ENCODE measurements around the gene PGK1. TPM values are rescaled to one million over a fixed set of nuclear protein-coding genes. Genes with fewer than 3 reads are reported as not detected.
A peak's percentile ranks its signal among the peaks of the same experiment; 100 is the strongest.

Gene PGK1
- total RNA-seq, 3 donors from 2014 or later (not counting 1 experiment from before 2014, with no cell fraction given), result 200 to 205 (median 203) TPM

- no peaks in the 10 kb centered on the region for H3K27me3 Mint-ChIP-seq (ENCODE audit: low read depth in 2 of 2)
- H3K36me3 Mint-ChIP-seq, result no peaks in the 10 kb centered on the region
- no peaks in the 10 kb centered on the region for H3K27me3 ChIP-seq (ENCODE audit: control insufficient read depth, insufficient read depth, low read length)
- ATAC-seq (no peak), DNase-seq (no peak)
- peaks cover 0 to 4% of the 10 kb centered on the region in 2 donors for H3K4me1 Mint-ChIP-seq
- H3K36me3 ChIP-seq (ENCODE audit: control insufficient read depth, insufficient read depth, low read length), result peaks cover 33% of the 10 kb centered on the region
- H3K27ac ChIP-seq (ENCODE audit: low read length), result no peak overlapping the region
- no peaks in the 10 kb centered on the region for H3K9me3 Mint-ChIP-seq
- H3K27ac Mint-ChIP-seq, result peak overlapping the region in 1 of 2 donors; percentile 70
- H3K4me3 ChIP-seq (ENCODE audit: low read length), result no peak overlapping the region
- no peak overlapping the region for H3K4me3 Mint-ChIP-seq
- intact Hi-C loops (cut with micrococcal nuclease), result no loop called here
- no peak for TF ChIP-seq CTCF (IDR thresholded peaks at IDR 0.05)
- H3K4me1 ChIP-seq (ENCODE audit: control insufficient read depth, insufficient read depth, low read length), result no peaks in the 10 kb centered on the region
- H3K9me3 ChIP-seq (ENCODE audit: control insufficient read depth, insufficient read depth, low read length), result no peaks in the 10 kb centered on the region
These were observed 25.7 kb downstream of the PGK1 start for GRCh38 chrX:78129714-78130113.

GRCh38 chrX:78130396-78130795 is 26.3 kb downstream of the PGK1 start:
- no peak overlapping the region for H3K27ac ChIP-seq (ENCODE audit: low read length)
- ATAC-seq, result no peak
- no peaks in the 10 kb centered on the region for H3K9me3 Mint-ChIP-seq
- peak overlapping the region; percentile 53 to 70 for H3K27ac Mint-ChIP-seq
- DNase-seq, result no peak
- H3K4me1 ChIP-seq (ENCODE audit: control insufficient read depth, insufficient read depth, low read length), result no peaks in the 10 kb centered on the region
- intact Hi-C loops (cut with micrococcal nuclease), result no loop called here
- no peaks in the 10 kb centered on the region for H3K27me3 ChIP-seq (ENCODE audit: control insufficient read depth, insufficient read depth, low read length)
- no peaks in the 10 kb centered on the region for H3K9me3 ChIP-seq (ENCODE audit: control insufficient read depth, insufficient read depth, low read length)
- H3K36me3 ChIP-seq (ENCODE audit: control insufficient read depth, insufficient read depth, low read length), result peaks cover 26% of the 10 kb centered on the region
- H3K27me3 Mint-ChIP-seq (ENCODE audit: low read depth in 2 of 2), result no peaks in the 10 kb centered on the region
- no peak overlapping the region for H3K4me3 ChIP-seq (ENCODE audit: low read length)
- no peaks in the 10 kb centered on the region for H3K36me3 Mint-ChIP-seq
- H3K4me3 Mint-ChIP-seq, result no peak overlapping the region
- TF ChIP-seq CTCF (IDR thresholded peaks at IDR 0.05), result no peak
- no CpG with 5 or more reads among the region's 1 CpG for WGBS (ENCODE audit: insufficient coverage)
- H3K4me1 Mint-ChIP-seq, result peaks cover 0 to 4% of the 10 kb centered on the region in 2 donors

- no CpG with 5 or more reads among the region's 1 CpG for WGBS (ENCODE audit: insufficient coverage)
- Histone ChIP-seq H3K36me3 (ENCODE audit: control insufficient read depth, insufficient read depth, low read length) (peaks cover 21% of the 10 kb centered on the region), H3K9me3 (ENCODE audit: control insufficient read depth, insufficient read depth, low read length) (no peaks in the 10 kb centered on the region), H3K27ac (ENCODE audit: low read length) (no peak overlapping the region), H3K27me3 (ENCODE audit: control insufficient read depth, insufficient read depth, low read length) (no peaks in the 10 kb centered on the region), H3K4me1 (ENCODE audit: control insufficient read depth, insufficient read depth, low read length) (no peaks in the 10 kb centered on the region), H3K4me3 (ENCODE audit: low read length) (no peak overlapping the region)
- H3K36me3 Mint-ChIP-seq, result no peaks in the 10 kb centered on the region
- peaks cover 0 to 4% of the 10 kb centered on the region in 2 donors for H3K4me1 Mint-ChIP-seq
- H3K9me3 Mint-ChIP-seq, result no peaks in the 10 kb centered on the region
- no peak for TF ChIP-seq CTCF (IDR thresholded peaks at IDR 0.05)
- DNase-seq (no peak), ATAC-seq (no peak)
- no peaks in the 10 kb centered on the region for H3K27me3 Mint-ChIP-seq (ENCODE audit: low read depth in 2 of 2)
- no peak overlapping the region for H3K4me3 Mint-ChIP-seq
- H3K27ac Mint-ChIP-seq, result peak overlapping the region; percentile 53 to 70
- intact Hi-C loops (cut with micrococcal nuclease), result no loop called here
These were observed 27.1 kb downstream of the PGK1 start for GRCh38 chrX:78131117-78131516.

- Histone ChIP-seq H3K4me1 (ENCODE audit: control insufficient read depth, insufficient read depth, low read length) (no peaks in the 10 kb centered on the region), H3K27me3 (ENCODE audit: control insufficient read depth, insufficient read depth, low read length) (no peaks in the 10 kb centered on the region), H3K9me3 (ENCODE audit: control insufficient read depth, insufficient read depth, low read length) (no peaks in the 10 kb centered on the region), H3K4me3 (ENCODE audit: low read length) (no peak overlapping the region), H3K36me3 (ENCODE audit: control insufficient read depth, insufficient read depth, low read length) (peaks cover 8% of the 10 kb centered on the region), H3K27ac (ENCODE audit: low read length) (no peak overlapping the region)
- Mint-ChIP-seq H3K27me3 (ENCODE audit: low read depth in 2 of 2) (no peaks in the 10 kb centered on the region), H3K4me3 (no peak overlapping the region), H3K9me3 (no peaks in the 10 kb centered on the region), H3K4me1 (peaks cover 0 to 4% of the 10 kb centered on the region in 2 donors), H3K36me3 (no peaks in the 10 kb centered on the region), H3K27ac (no peak overlapping the region)
- TF ChIP-seq CTCF (IDR thresholded peaks at IDR 0.05), result no peak
- no peak for DNase-seq
- intact Hi-C loops (cut with micrococcal nuclease), result no loop called here
- ATAC-seq, result no peak
- WGBS (ENCODE audit: insufficient coverage), result no CpG with 5 or more reads among the region's 4 CpGs
These were observed 29.4 kb downstream of the PGK1 start for GRCh38 chrX:78133238-78133960.
